ENCODE results near the gene BHMT. TPM values are rescaled to one million over a fixed set of nuclear protein-coding genes. Genes with fewer than 3 reads are reported as not detected.

Gene BHMT
- total and polyA plus RNA-seq, 9 of the 15 experiments (the other 6 are each of a cell fraction or from before 2014, with no cell fraction given) = not detected

DNA sequence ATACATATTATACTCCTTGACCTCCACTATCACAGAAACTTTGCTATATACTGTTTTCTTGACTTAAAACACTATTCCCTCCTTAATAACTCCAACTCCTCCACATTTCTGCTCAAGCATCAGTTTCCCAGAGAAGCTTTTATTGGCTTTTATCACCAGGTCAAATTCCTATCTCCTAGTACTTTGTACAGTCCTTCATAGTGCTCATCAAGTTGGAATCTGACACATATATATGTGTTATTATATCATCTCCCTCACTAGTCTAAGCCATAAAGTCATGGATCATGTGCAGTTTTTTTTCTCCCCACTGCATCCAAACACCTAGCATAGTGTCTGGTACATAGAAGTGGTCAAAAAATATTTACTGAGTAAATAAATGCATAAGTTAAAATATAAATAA is 59.1 kb downstream of the BHMT start:
- Histone ChIP-seq H3K4me3 (no peak overlapping the region), H3K9me1 (ENCODE audit: control insufficient read depth, insufficient read depth, low read length) (no peaks in the 10 kb centered on the region), H3K79me2 (ENCODE audit: control insufficient read depth, insufficient read depth, low read length) (no peaks in the 10 kb centered on the region), H3K4me2 (ENCODE audit: insufficient read depth, low read length) (no peak overlapping the region), H3K36me3 (ENCODE audit: control insufficient read depth, insufficient read depth, low read length) (no peaks in the 10 kb centered on the region), H3K4me1 (replicated peaks in 1 of 2; ENCODE audit: control insufficient read depth in 2 of 2, insufficient read depth in 2 of 2, low read length in 2 of 2) (no peaks in the 10 kb centered on the region; a peak in 1 of 5 replicates), H3K9ac (ENCODE audit: insufficient read depth in 1 of 2, low read depth in 2 of 2, low read length in 2 of 2) (no peak overlapping the region), H2AFZ (ENCODE audit: low read depth, low read length) (no peak overlapping the region), H4K20me1 (replicated peaks; ENCODE audit: control insufficient read depth, insufficient read depth, low read length) (no peaks in the 10 kb centered on the region), H3K27me3 (ENCODE audit: control insufficient read depth in 2 of 2, insufficient read depth in 2 of 2, low read length in 2 of 2) (no peaks in the 10 kb centered on the region), H3K9me3 (replicated peaks; ENCODE audit: control insufficient read depth, insufficient read depth, low read depth, low read length) (no peaks in the 10 kb centered on the region), H3K27ac (ENCODE audit: extremely low read depth, low read depth, low read length) (no peak overlapping the region)
- DNase-seq (ENCODE audit: extremely low read depth in 1 of 4, low spot score in 3 of 4) = no peak
- FAIRE-seq = no peak
- BruUV-seq (replicated peaks) = no TSS peak
- TF ChIP-seq ZNF41 (CRISPR knock-in tag; conservative IDR thresholded peaks at IDR 0.05) = no peak
- no peak for ATAC-seq
- in situ Hi-C loops (cut with MboI) (no loop called here), intact Hi-C loops (cut with micrococcal nuclease) (no loop called here)
- ChIA-PET POLR2A (no interaction called here), CTCF (ENCODE audit: low intra/inter-chr PET ratio) (no interaction called here)

DNA sequence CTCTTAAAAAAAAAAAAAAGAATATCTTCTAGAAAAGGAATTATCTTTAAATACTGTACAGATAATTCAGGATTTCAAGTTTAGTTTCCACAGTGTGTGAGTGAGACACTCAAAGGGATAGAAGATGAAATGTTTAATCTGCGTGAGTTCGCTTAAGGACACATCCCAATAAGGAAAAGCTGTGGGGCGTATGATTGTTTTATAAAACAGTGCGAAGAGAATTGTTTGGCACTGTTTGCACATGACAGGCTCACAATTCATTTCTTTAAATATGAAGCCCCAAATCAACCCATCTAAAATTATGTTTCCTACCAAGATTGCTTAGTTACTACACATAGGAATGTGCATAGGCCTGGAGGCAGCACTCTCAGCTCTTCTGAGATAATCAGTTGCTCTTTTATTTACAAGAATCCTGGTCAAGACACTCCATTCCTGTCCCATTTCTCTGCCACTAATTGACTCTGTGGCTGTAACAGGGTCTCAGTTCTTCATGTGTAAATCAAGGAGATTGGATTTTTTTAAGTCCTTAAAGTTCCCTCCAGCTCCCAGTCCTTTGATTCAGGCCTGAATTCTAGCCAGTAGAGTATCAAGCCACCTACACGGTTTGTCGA is 60.1 kb downstream of the BHMT start:
- H3K9me3 ChIP-seq (replicated peaks; ENCODE audit: control insufficient read depth, insufficient read depth, low read depth, low read length) = no peaks in the 10 kb centered on the region
- no peaks in the 10 kb centered on the region for H3K36me3 ChIP-seq (ENCODE audit: control insufficient read depth, insufficient read depth, low read length)
- no peak overlapping the region for H3K27ac ChIP-seq (ENCODE audit: extremely low read depth, low read depth, low read length)
- no peaks in the 10 kb centered on the region for H3K9me1 ChIP-seq (ENCODE audit: control insufficient read depth, insufficient read depth, low read length)
- in situ Hi-C loops (cut with MboI) = no loop called here
- no peak for TF ChIP-seq TRIM28 (IDR thresholded peaks at IDR 0.05)
- no peak for TF ChIP-seq TEAD4 (IDR thresholded peaks at IDR 0.05; ENCODE audit: low read length)
- TF ChIP-seq TEAD4 (CRISPR knock-in tag; IDR thresholded peaks at IDR 0.05; ENCODE audit: borderline replicate concordance) = no peak
- TF ChIP-seq ZNF347 (CRISPR knock-in tag; IDR thresholded peaks at IDR 0.05; ENCODE audit: low read depth) = no peak
- TF ChIP-seq ZFP30 (CRISPR knock-in tag; IDR thresholded peaks at IDR 0.05; ENCODE audit: borderline replicate concordance) = no peak
- TF ChIP-seq ARHGAP35 (IDR thresholded peaks at IDR 0.05; ENCODE audit: partially characterized antibody) = no peak
- TF ChIP-seq MECOM (CRISPR knock-in tag; IDR thresholded peaks at IDR 0.05) = no peak
- TF ChIP-seq POLR2B (IDR thresholded peaks at IDR 0.05; ENCODE audit: low read depth, partially characterized antibody) = no peak
- TF ChIP-seq, protein P1, sequence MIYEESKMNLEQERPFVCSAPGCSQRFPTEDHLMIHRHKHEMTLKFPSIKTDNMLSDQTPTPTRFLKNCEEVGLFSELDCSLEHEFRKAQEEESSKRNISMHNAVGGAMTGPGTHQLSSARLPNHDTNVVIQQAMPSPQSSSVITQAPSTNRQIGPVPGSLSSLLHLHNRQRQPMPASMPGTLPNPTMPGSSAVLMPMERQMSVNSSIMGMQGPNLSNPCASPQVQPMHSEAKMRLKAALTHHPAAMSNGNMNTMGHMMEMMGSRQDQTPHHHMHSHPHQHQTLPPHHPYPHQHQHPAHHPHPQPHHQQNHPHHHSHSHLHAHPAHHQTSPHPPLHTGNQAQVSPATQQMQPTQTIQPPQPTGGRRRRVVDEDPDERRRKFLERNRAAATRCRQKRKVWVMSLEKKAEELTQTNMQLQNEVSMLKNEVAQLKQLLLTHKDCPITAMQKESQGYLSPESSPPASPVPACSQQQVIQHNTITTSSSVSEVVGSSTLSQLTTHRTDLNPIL (CRISPR knock-in tag; IDR thresholded peaks at IDR 0.05) = no peak
- no peak for TF ChIP-seq GABPB2 (CRISPR knock-in tag; conservative IDR thresholded peaks at IDR 0.05)
- DNase-seq (ENCODE audit: extremely low read depth in 1 of 4, low spot score in 3 of 4) (no peak), ATAC-seq (no peak), FAIRE-seq (no peak)
- no peaks in the 10 kb centered on the region for H4K20me1 ChIP-seq (replicated peaks; ENCODE audit: control insufficient read depth, insufficient read depth, low read length)
- H3K9ac ChIP-seq (ENCODE audit: insufficient read depth in 1 of 2, low read depth in 2 of 2, low read length in 2 of 2) = no peak overlapping the region
- no peaks in the 10 kb centered on the region; a peak in 1 of 5 replicates for H3K4me1 ChIP-seq (replicated peaks in 1 of 2; ENCODE audit: control insufficient read depth in 2 of 2, insufficient read depth in 2 of 2, low read length in 2 of 2)
- BruUV-seq (replicated peaks) = no TSS peak
- H3K27me3 ChIP-seq (ENCODE audit: control insufficient read depth in 2 of 2, insufficient read depth in 2 of 2, low read length in 2 of 2) = no peaks in the 10 kb centered on the region
- ChIA-PET POLR2A (interaction anchor here (1.4 kb wide), 1 partner anchor 10 kb away, joined by 3 read pairs; no protein-coding TSS in a partner anchor), CTCF (ENCODE audit: low intra/inter-chr PET ratio) (no interaction called here)
- WGBS (ENCODE audit: insufficient coverage, low coverage, missing lambda C conversion rate) = 47% methylated on average over 6 of the region's 6 CpGs
- no peak overlapping the region for H3K4me3 ChIP-seq
- intact Hi-C loops (cut with micrococcal nuclease) = no loop called here
- no peaks in the 10 kb centered on the region for H3K79me2 ChIP-seq (ENCODE audit: control insufficient read depth, insufficient read depth, low read length)
- H2AFZ ChIP-seq (ENCODE audit: low read depth, low read length) = no peak overlapping the region
- no peak overlapping the region for H3K4me2 ChIP-seq (ENCODE audit: insufficient read depth, low read length)
